GM12865 (cell line): Measurements from ENCODE around the gene MBD2.
A peak's percentile ranks its signal among the peaks of the same experiment; 100 is the strongest.

Source experiments
- DNase-seq: peaks from one replicate; pipeline ENCODE4 v3.0.0; 2010; ENCODE audit warnings: low read depth
- H3K4me3 ChIP-seq: 2 replicates; pipeline ENCODE4 v1.5.1; 2011; ENCODE audit warnings: mild to moderate bottlenecking, low read depth, low read length, control low read depth
- TF ChIP-seq, protein P1 (sequence below): IDR thresholded peaks from 2 replicates; pipeline ENCODE4 v1.5.1; 2011; ENCODE audit warnings: low read length, control low read depth, low read depth, inconsistent platforms; ENCODE audit not compliant: insufficient read depth; ENCODE audit errors: missing control alignments

Gene MBD2

DNA sequence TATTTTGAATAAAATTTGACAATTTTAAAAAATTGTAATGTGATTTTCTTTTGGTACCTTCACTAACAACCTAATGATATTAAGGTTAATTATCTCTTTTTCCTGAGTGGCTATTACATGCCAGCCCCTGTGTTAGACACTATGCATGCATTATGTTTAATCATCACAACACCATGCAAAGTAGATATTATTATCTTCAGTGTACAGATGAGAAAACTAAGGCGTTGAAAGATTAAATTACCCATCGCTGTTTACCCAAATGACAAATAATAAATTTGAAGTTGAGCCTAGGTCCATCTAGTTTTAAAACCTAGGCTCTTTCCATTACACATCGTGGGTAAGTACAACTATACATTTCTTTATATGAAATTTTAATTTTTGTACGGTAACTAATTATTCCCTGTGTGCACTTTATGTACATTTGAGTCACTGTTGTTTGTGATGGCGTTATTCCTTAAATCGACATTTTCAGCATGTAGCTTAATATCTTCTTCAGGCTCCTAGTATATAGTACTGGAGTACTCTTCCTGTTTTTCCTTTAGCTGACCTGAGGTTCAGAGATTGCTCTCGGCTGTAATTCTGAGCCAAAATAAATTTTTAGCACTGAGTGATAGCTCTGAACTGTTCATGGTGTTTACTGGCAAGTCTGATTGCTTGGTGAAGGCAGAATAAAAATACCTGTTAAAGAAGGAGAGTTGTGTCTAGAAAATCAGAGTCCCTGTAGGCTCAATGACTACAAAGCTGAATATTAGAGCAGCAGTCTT lies 13.9 kb upstream of the MBD2 start:
- no peak for DNase-seq
- TF ChIP-seq, protein P1, sequence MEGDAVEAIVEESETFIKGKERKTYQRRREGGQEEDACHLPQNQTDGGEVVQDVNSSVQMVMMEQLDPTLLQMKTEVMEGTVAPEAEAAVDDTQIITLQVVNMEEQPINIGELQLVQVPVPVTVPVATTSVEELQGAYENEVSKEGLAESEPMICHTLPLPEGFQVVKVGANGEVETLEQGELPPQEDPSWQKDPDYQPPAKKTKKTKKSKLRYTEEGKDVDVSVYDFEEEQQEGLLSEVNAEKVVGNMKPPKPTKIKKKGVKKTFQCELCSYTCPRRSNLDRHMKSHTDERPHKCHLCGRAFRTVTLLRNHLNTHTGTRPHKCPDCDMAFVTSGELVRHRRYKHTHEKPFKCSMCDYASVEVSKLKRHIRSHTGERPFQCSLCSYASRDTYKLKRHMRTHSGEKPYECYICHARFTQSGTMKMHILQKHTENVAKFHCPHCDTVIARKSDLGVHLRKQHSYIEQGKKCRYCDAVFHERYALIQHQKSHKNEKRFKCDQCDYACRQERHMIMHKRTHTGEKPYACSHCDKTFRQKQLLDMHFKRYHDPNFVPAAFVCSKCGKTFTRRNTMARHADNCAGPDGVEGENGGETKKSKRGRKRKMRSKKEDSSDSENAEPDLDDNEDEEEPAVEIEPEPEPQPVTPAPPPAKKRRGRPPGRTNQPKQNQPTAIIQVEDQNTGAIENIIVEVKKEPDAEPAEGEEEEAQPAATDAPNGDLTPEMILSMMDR: no peak
- no peak overlapping the region for H3K4me3 ChIP-seq

DNA sequence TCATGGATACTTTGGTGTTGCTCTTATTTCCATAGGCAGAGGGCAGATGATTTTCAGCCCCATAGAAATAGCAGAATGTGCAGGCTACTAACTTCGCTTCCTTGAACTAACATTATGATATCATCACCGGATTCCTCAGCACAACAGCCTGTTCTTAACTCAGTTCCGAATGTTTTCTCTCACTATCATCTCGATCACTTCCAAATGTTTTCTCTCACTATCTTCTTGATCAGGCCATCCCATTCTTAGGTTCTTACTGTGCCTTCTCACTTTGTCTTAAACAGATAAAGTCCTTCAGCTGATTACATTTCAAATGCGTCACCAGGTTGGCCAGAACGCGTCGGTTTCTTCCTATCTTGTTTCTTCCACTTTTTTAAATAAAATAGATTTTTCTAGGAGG lies 11.4 kb upstream of the MBD2 start:
- no peak for DNase-seq
- H3K4me3 ChIP-seq: no peak overlapping the region
- TF ChIP-seq, protein P1: no peak

DNA sequence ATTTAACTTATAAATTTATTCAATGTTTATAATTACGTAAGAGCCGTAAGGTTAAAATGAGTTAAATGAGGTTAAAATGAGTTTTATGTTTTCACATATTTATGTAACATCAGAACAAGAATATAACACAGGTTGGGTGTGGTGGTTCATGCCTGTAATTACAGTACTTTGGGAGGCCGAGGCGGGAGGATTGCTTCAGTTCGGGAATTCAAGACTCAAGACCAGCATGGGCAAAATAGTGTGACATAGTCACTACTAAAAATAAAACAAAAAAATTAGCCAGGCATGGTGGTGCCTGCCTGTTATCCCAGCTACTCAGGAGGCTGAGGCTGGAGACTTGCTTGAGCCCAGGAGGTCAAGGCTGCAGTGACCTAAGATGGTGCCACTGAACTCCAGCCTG lies 9.3 kb upstream of the MBD2 start:
- TF ChIP-seq, protein P1: no peak
- no peak overlapping the region for H3K4me3 ChIP-seq
- no peak for DNase-seq

DNA sequence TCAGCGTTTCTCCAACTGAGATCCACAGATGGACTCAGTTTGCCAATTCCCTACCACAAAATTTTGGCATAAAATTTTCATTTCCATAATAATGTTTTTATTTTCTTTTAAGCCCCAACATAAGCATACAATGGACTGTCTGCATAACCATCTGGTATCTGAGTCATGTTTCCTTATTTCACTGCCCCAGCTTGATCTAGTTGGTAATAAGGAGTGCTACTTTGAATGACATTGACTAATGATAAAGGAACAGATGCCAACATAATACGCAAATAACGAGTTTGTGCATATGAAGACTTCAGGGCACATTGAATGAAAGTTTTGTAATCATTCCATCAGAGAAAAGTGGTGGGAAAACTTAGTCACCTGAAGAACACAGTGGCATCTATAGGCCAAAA lies 8.8 kb upstream of the MBD2 start:
- TF ChIP-seq, protein P1: no peak
- H3K4me3 ChIP-seq: no peak overlapping the region
- DNase-seq: no peak

DNA sequence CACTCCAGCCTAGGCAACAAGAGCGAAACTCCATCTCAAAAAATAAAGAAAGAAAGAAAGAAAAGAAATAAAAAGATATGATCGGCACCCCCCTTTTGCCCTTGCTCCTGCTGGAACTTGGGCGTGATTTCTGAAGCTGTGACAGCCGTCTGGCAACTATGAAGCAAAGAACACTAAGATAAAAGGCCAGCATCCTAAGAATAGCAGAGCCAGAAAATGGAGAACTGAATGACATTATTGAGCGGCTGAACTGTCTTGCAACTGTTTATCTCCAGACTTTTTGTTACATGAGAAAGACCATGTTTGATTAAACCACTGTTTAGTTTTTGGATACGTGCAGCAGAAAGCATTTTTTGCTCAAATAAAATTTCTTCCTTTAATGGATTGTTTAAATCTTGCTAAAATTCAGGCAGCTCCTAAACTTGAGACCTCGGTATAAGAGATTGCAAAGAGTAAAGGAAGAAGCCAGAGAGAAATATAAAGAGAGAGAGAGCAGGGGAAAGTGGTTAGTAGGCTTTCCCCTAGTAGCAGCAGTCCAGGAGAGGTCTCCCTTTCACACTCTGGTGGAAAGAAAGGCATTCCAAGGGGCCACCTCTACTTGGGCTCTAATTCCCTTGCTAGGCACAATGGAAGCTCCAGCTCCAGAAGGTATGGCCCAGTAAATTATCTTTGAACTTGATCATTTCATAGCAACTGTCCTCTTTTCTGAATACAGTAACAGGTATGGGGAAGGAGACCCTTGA lies 8.2 kb upstream of the MBD2 start:
- no peak for DNase-seq
- TF ChIP-seq, protein P1: no peak
- H3K4me3 ChIP-seq: no peak overlapping the region

DNA sequence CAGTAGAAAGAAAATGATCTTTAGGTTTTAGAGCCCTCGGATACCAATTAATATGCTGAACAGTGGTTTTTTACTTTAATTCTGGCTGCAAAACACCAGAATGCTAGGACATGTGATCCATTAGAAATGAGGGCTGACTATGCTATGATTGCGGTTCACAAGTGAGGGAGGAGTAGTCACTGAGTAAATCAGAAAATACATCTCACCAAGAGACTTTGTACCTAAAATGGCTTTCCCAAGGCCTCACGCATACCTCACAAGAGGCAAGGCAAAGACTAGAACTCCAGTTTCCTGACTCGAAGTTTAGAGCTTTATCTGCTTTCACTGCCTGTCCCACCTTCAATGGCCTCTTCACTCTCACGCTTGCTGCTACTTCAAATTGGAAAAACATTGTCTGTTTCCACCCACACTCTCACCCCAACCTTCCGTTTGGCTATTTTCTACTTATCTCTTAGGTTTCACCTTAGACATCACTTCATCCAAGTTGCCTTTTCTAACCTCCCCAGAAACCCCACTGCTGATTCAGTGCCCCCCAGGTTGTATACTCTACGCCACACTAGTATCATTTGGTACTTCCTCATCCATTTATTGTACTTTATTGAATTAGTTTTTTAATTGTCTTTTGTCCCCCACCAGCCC lies 5.1 kb upstream of the MBD2 start:
- TF ChIP-seq, protein P1: no peak
- no peak overlapping the region for H3K4me3 ChIP-seq
- peak; percentile 46 for DNase-seq
